Activated CD8-positive, alpha-beta memory T cell treated with anti-CD3 and anti-CD28 coated beads, Interleukin-2, amount 10 ng/mL, durations not matched to agents 7 days and 5 days (primary cell): ENCODE measurements around the gene RPS15. TPM values are rescaled to one million over a fixed set of nuclear protein-coding genes. Genes with fewer than 3 reads are reported as not detected.

Source experiments
- ATAC-seq: fragments of 150-1000 bp; cut with Tn5 transposase; one replicate; pipeline ENCODE4 v1.10.0; 2021; ENCODE audit warnings: moderate library complexity
- CTCF ChIA-PET: fragments of 350-600 bp; sonication (Branson Sonifier 250); formaldehyde crosslinking; loops from one replicate; lab custom pipeline; 2021; ENCODE audit warnings: antibody characterized with exemption; lab: Charles Lee
- DNase-seq: peaks from one replicate; pipeline ENCODE4 v3.0.0-alpha.2; 2020
- H3K27ac Mint-ChIP-seq: one replicate; pipeline ENCODE4 v1.8.0; 2021; ENCODE audit warnings: mild to moderate bottlenecking, mixed read lengths
- H3K27me3 Mint-ChIP-seq: one replicate; pipeline ENCODE4 v1.8.0; 2021; ENCODE audit warnings: mixed read lengths
- H3K36me3 Mint-ChIP-seq: one replicate; pipeline ENCODE4 v1.8.0; 2021; ENCODE audit warnings: mild to moderate bottlenecking, mixed read lengths
- H3K4me1 Mint-ChIP-seq: one replicate; pipeline ENCODE4 v1.8.0; 2021; ENCODE audit warnings: mixed read lengths
- H3K4me3 Mint-ChIP-seq: one replicate; pipeline ENCODE4 v1.8.0; 2021; ENCODE audit warnings: mild to moderate bottlenecking, moderate library complexity, mixed read lengths
- H3K9me3 Mint-ChIP-seq: one replicate; pipeline ENCODE4 v1.8.0; 2022; ENCODE audit warnings: low read depth, mixed read lengths
- total RNA-seq, 2 experiments: library from RNA; stranded (reverse); gene quantifications; one replicate each; pipeline ENCODE4 v1.2.3, GENCODE V29; 2021

The RPS15 gene
- total RNA-seq, 2 experiments from 2014 or later: 1,331 to 1,537 TPM

- DNase-seq (no peak), ATAC-seq (no peak)
- no peaks in the 10 kb centered on the region for H3K36me3 Mint-ChIP-seq
- CTCF ChIA-PET: interaction anchor here (0.8 to 1.0 kb wide), 3 partner anchors 16 to 118 kb away, joined by 3 read pairs; no protein-coding TSS in a partner anchor
- no peaks in the 10 kb centered on the region for H3K9me3 Mint-ChIP-seq
- peaks cover 4% of the 10 kb centered on the region for H3K4me1 Mint-ChIP-seq
- no peak overlapping the region for H3K4me3 Mint-ChIP-seq
- H3K27ac Mint-ChIP-seq: no peak overlapping the region
- no peaks in the 10 kb centered on the region for H3K27me3 Mint-ChIP-seq
These were observed 41.2 kb upstream of the RPS15 start for GRCh38 chr19:1396768-1397679.

GRCh38 chr19:1397838-1398237, 40.4 kb upstream of the RPS15 start:
- H3K4me3 Mint-ChIP-seq: no peak overlapping the region

GRCh38 chr19:1399079-1399478, 39.1 kb upstream of the RPS15 start:
- ATAC-seq (no peak), DNase-seq (no peak)
- H3K9me3 Mint-ChIP-seq: no peaks in the 10 kb centered on the region
- H3K4me3 Mint-ChIP-seq: no peak overlapping the region
- H3K36me3 Mint-ChIP-seq: no peaks in the 10 kb centered on the region
- peaks cover 9% of the 10 kb centered on the region for H3K27me3 Mint-ChIP-seq
- H3K27ac Mint-ChIP-seq: no peak overlapping the region
- CTCF ChIA-PET: no interaction called here
- peaks cover 10% of the 10 kb centered on the region for H3K4me1 Mint-ChIP-seq

More at GRCh38 chr19:1397838-1398237, 40.4 kb upstream of the RPS15 start:
- no peaks in the 10 kb centered on the region for H3K36me3 Mint-ChIP-seq
- CTCF ChIA-PET: interaction anchor here (1.0 kb wide), 2 partner anchors 113 to 118 kb away, joined by 3 read pairs; no protein-coding TSS in a partner anchor
- no peak overlapping the region for H3K27ac Mint-ChIP-seq
- H3K27me3 Mint-ChIP-seq: peaks cover 4% of the 10 kb centered on the region
- ATAC-seq: no peak
- DNase-seq: no peak
- no peaks in the 10 kb centered on the region for H3K9me3 Mint-ChIP-seq
- H3K4me1 Mint-ChIP-seq: peaks cover 9% of the 10 kb centered on the region

GRCh38 chr19:1399745-1400144, 38.5 kb upstream of the RPS15 start:
- H3K4me3 Mint-ChIP-seq: no peak overlapping the region
- H3K27ac Mint-ChIP-seq: no peak overlapping the region
- ATAC-seq (no peak), DNase-seq (no peak)
- peaks cover 10% of the 10 kb centered on the region for H3K4me1 Mint-ChIP-seq
- CTCF ChIA-PET: no interaction called here
- H3K36me3 Mint-ChIP-seq: no peaks in the 10 kb centered on the region
- H3K27me3 Mint-ChIP-seq: peaks cover 9% of the 10 kb centered on the region
- H3K9me3 Mint-ChIP-seq: no peaks in the 10 kb centered on the region

GRCh38 chr19:1400281-1401137, 37.7 kb upstream of the RPS15 start:
- ATAC-seq (peak; percentile 13), DNase-seq (no peak)
- Mint-ChIP-seq H3K36me3 (no peaks in the 10 kb centered on the region), H3K9me3 (no peaks in the 10 kb centered on the region), H3K27me3 (peaks cover 9% of the 10 kb centered on the region), H3K27ac (no peak overlapping the region), H3K4me1 (peaks cover 10% of the 10 kb centered on the region), H3K4me3 (peak overlapping the region; percentile 63)
- CTCF ChIA-PET: interaction anchor here (1.0 kb wide), 1 partner anchor 17 kb away, joined by 4 read pairs; no protein-coding TSS in a partner anchor

GRCh38 chr19:1401138-1401888, 36.9 kb upstream of the RPS15 start, which contains the start of gene GAMT:
TSS of gene GAMT (minus strand) at chr19:1401542. CDS start at chr19:1401476, 66 bp downstream.
- CTCF ChIA-PET: interaction anchor here (1.0 kb wide), 1 partner anchor 18 kb away, joined by 4 read pairs; no protein-coding TSS in a partner anchor
- Mint-ChIP-seq H3K9me3 (no peaks in the 10 kb centered on the region), H3K27ac (no peak within 1 kb of the TSS), H3K4me1 (peaks cover 10% of the 10 kb centered on the region), H3K36me3 (no peaks in the 10 kb centered on the region), H3K4me3 (peak within 1 kb of the TSS; percentile 63), H3K27me3 (peaks cover 9% of the 10 kb centered on the region)
- peak; percentile 85 for ATAC-seq
- peak; percentile 63 for DNase-seq

GRCh38 chr19:1401889-1402217, 36.3 kb upstream of the RPS15 start:
- DNase-seq (no peak), ATAC-seq (no peak)
- Mint-ChIP-seq H3K9me3 (no peaks in the 10 kb centered on the region), H3K4me3 (peak overlapping the region; percentile 53), H3K27ac (no peak overlapping the region), H3K4me1 (peaks cover 13% of the 10 kb centered on the region), H3K36me3 (no peaks in the 10 kb centered on the region), H3K27me3 (peaks cover 9% of the 10 kb centered on the region)
- CTCF ChIA-PET: no interaction called here

- no peaks in the 10 kb centered on the region for H3K36me3 Mint-ChIP-seq
- ATAC-seq: no peak
- peaks cover 15% of the 10 kb centered on the region for H3K4me1 Mint-ChIP-seq
- H3K4me3 Mint-ChIP-seq: peak overlapping the region; percentile 36
- DNase-seq: no peak
- no peak overlapping the region for H3K27ac Mint-ChIP-seq
- peaks cover 9% of the 10 kb centered on the region for H3K27me3 Mint-ChIP-seq
- H3K9me3 Mint-ChIP-seq: no peaks in the 10 kb centered on the region
- CTCF ChIA-PET: interaction anchor here (0.7 to 0.8 kb wide), 3 partner anchors 10 to 818 kb away, joined by 3 read pairs; no protein-coding TSS in a partner anchor
These were observed 35.7 kb upstream of the RPS15 start for GRCh38 chr19:1402411-1403070.

- peaks cover 11% of the 10 kb centered on the region for H3K36me3 Mint-ChIP-seq
- DNase-seq (peak; percentile 99), ATAC-seq (peak; percentile 82)
- H3K9me3 Mint-ChIP-seq: no peaks in the 10 kb centered on the region
- CTCF ChIA-PET: no interaction called here
- H3K4me1 Mint-ChIP-seq: peaks cover 47% of the 10 kb centered on the region
- peaks cover 9% of the 10 kb centered on the region for H3K27me3 Mint-ChIP-seq
- H3K4me3 Mint-ChIP-seq: peak overlapping the region; percentile 48
- peak overlapping the region; percentile 66 for H3K27ac Mint-ChIP-seq
These were observed 31.2 kb upstream of the RPS15 start for GRCh38 chr19:1406774-1407527.

- Mint-ChIP-seq H3K9me3 (no peaks in the 10 kb centered on the region), H3K4me3 (peak within 1 kb of the TSS; percentile 48), H3K27ac (peak within 1 kb of the TSS; percentile 66), H3K27me3 (peaks cover 6% of the 10 kb centered on the region), H3K36me3 (peaks cover 11% of the 10 kb centered on the region), H3K4me1 (peaks cover 51% of the 10 kb centered on the region)
- DNase-seq (peak; percentile 69), ATAC-seq (peak; percentile 24)
- CTCF ChIA-PET: interaction anchor here (1.2 to 2.4 kb wide), 2 partner anchors 128 to 489 kb away, joined by 3 to 12 read pairs; no protein-coding TSS in a partner anchor
These were observed 30.5 kb upstream of the RPS15 start, which contains the start of gene DAZAP1 for GRCh38 chr19:1407528-1408299. TSS of gene DAZAP1 (plus strand) at chr19:1407586. CDS start at chr19:1407774, 188 bp downstream.
